GM12801 (cell line): ENCODE data around the gene SUV39H1.

Experiments used
- TF ChIP-seq, protein P1 (sequence below): IDR thresholded peaks from one replicate; pipeline ENCODE4 v1.5.1; 2011; ENCODE audit warnings: control low read depth; ENCODE audit not compliant: insufficient read length; ENCODE audit errors: extremely low read depth

SUV39H1 gene

DNA sequence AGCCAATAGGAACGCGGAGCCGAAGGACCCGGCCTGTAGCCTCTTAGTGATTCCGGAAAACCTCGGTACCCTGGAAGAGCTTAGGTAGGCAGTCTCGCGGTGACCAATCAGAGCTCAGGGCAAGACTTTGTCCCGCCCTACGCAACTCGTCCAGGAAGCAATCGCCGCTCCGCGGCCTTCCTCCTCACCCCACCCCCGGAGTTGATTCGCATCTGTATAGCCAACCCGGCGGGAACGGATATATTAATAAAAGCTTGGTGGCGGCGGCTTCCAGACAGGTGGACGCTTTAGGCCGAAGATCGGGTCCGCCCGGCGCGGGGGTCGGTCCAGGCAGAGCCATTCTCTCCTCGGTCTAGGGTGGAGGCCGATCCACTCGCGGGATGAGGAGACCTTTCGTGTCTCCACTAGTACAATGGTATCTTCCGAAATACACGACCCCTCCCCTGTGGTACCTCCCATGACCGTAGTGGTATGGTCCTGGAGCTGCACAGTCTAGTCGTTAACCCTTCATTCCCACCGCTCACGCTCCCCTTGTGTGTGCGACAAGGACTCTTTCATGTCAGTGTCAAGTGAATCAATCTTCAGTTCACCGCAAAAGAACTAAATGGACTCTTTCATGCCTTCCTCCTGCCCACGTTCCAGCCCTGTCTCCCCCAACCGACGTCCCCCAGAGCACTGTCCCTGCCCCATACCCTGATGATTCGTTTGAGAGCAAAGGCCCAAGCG lies 40.8 kb downstream of the SUV39H1 start:
- TF ChIP-seq, protein P1, sequence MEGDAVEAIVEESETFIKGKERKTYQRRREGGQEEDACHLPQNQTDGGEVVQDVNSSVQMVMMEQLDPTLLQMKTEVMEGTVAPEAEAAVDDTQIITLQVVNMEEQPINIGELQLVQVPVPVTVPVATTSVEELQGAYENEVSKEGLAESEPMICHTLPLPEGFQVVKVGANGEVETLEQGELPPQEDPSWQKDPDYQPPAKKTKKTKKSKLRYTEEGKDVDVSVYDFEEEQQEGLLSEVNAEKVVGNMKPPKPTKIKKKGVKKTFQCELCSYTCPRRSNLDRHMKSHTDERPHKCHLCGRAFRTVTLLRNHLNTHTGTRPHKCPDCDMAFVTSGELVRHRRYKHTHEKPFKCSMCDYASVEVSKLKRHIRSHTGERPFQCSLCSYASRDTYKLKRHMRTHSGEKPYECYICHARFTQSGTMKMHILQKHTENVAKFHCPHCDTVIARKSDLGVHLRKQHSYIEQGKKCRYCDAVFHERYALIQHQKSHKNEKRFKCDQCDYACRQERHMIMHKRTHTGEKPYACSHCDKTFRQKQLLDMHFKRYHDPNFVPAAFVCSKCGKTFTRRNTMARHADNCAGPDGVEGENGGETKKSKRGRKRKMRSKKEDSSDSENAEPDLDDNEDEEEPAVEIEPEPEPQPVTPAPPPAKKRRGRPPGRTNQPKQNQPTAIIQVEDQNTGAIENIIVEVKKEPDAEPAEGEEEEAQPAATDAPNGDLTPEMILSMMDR = no peak

DNA sequence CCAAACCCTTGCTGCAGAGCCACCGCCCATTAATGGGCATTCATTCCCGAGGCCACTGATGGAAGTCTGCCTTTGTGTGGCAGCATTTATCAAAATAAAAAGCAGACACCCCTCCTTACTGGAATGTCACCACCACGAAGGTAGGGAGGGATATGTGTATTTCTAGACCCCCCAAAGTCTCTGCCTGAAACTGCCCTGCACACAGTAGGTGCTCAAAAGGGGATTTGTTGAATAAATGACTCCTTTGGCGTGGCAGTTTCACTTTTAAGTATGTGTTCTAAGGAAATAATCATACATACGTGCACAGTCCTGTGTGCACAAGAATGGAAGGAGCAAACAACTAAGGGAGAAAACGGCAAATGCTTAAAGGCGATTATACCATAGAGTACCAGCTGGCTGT lies 41.4 kb downstream of the SUV39H1 start:
- TF ChIP-seq, protein P1 = no peak

DNA sequence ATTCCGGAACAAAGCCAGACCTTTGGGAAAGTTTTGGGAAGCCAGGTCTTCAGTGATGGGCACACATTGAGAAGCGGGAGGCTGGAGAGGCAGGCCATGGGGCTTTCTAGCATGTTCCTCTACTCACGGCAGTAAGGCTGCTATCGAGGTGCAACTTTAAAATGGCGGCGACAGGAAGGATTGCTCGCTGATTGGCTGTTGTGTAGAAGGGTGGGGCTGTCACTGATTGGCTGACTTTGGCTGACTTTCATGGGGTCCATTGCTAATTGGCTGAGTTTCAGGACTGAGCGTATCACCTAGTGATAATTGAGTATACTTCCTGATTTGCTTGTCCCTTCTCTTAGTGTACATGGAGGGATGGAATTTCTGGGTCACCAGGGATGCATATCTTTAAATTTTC lies 45.3 kb downstream of the SUV39H1 start:
- TF ChIP-seq, protein P1 = no peak

DNA sequence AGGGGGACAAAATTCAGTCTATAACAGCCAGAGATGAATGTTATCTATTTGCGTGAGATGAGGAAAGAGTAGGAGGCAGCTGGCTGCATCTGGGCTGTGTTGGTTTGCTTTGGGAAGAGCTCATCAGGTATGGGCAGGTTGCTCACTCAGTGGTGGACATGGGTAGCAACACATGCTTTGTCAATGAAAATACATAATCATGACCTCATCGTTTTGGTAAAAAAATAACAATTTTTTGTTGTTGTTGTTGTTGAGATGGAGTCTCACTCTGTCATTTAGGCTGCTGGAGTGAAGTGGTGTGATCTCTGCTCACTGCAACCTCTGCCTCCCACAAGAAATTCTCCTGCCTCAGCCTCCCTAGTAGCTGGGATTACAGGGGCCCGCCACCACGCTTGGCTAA lies 48.7 kb downstream of the SUV39H1 start:
- TF ChIP-seq, protein P1 = no peak

DNA sequence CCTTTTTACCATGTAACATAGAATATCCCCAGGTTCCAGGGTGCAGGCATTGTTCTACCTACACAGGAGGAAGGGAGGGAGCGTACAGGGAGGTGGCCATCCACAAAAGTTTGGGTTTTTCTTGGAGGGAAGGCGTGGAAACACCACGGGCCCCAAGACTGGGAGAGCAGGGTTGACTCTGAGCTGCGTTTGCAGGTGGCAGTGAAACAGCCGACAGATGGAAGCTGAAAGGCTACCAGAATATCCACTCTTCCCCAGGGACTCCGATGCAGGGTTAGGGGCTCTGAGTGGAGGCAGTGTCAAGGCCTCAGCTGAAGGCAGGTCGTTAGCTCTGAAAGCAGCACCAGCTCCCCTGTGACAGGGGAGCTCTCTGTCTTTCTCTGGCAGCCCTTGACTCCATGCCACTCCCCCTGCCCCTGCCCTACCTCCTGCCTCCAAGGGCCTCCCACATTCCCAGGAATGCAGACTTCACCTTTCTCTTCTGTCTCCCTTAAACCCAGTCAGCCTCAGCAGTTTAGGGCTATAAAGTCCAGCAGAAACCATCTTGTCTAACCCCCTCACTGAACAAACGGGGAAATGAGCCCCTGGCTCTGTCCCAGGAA lies 51.0 kb downstream of the SUV39H1 start:
- TF ChIP-seq, protein P1 = no peak

DNA sequence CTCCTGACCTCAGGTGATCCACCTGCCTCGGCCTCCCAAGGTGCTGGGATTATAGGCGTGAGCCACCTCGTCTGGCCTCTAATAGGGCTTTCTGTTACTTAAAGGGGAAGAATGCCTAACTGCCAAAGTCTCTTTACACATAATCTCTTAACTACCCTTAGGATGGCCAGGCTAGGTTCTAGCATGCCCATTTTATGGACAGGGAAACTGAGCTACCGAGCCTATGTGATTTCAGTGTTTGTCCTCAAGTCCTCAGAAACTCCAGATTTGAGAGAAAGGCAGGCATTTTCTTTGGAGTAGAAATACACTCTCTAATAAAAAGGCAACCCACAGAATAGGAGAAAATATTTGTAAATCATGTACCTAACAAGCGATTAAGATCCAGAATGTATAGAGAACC lies 52.6 kb downstream of the SUV39H1 start:
- TF ChIP-seq, protein P1 = no peak

DNA sequence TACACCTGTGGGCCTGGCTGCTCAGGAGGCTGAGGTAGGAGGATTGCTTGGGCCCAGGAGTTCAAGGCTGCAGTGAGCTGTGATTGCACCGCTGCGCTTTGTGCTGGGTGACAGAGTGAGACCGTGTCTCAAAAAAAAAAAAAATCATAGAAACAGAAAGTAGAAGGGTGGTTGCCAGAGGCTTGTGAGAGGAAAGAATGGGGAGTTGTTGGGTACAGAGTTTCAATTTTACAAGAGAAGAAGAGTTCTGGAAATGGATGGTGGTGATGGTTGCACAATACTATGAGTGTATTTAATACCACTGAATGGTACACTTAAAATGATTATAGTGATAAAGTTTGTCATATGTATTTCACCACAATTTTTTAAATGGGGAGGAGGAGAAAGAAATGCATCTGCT lies 54.8 kb downstream of the SUV39H1 start:
- TF ChIP-seq, protein P1 = no peak
